NK-92 (cell line): ENCODE measurements around the gene SH3PXD2A.

Experiments used
- DNase-seq: peaks from one replicate; lab custom pipeline; 2025; ENCODE audit not compliant: unreplicated experiment; lab: John Stamatoyannopoulos, UW

Gene SH3PXD2A

DNA sequence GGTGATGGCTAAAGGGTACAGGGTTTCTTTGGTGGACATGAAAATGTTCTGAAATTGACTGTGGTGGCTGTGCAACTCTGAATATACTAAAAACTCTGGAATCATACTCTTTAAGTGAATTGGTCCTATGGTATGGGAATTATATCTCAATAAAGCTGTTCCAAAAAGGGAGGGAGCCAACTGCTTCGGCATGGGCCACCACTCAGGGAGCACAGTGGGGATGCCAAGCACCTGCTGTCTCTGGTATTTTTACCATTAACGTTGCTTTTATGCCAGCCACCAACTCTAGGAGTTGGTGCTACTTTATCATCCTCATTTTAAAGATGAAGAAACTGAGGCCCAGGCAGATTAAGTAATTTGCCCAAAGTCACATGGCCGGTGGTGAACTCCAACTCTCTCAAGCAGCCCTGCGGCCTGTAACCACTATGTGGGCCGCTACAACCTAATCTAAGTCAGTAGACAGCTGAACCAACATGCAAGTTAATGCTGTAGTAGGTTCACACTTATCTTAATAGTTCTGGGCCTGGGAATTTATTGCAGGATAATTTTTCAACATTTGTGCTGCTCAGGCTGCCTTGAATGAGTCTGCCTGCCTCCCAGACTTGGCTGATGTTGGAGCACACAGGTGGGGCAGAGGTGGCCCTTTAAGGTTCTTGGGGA is 20.8 kb downstream of the SH3PXD2A start:
- DNase-seq: no peak

DNA sequence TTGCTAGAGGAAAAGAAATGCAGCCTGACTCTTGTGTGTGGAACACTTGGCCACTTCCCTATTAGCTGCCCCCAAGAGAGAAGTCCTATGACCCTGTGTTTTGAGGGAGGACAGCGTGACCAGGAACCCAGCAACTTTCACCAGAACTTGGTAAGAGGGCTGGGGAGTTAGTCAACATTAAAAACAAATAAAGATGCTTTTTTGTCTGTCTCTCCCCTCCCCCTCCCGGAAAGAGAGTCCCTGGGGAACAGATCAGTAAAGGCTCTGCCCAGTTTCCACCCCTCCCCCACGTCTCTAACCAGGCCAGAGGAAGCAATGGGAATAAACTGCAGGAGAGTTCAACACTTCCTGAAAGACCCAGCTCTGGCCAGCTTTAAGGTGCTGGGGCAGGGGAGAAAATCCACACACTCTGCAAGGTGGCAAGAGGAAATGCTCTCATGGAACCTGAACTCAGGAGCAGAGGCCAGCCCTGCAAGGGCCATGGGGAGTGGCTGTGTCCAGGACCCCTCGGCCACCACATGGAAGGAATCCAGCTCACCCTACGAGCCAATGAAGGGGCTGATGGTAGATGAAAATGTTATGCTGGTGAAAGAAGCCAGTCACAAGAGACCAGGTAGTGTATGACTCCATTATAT is 21.5 kb downstream of the SH3PXD2A start:
- DNase-seq: no peak

DNA sequence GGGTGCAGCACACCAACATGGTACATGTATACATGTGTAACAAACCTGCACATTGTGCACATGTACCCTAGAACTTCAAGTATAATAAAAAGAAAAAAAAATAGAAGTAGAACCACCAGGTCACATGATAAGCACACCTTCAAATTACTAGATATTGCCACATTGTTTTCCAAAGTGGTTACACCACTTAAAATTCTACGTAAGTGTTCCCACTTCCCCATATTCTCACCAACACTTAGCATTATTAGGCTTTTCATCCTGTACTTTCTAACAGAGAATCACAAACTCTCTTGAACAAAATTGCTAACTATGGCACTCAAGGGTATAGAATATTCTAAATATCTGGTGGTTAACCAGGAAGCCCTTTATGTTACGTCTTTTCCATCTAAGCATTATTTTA is 22.6 kb downstream of the SH3PXD2A start:
- DNase-seq: no peak

DNA sequence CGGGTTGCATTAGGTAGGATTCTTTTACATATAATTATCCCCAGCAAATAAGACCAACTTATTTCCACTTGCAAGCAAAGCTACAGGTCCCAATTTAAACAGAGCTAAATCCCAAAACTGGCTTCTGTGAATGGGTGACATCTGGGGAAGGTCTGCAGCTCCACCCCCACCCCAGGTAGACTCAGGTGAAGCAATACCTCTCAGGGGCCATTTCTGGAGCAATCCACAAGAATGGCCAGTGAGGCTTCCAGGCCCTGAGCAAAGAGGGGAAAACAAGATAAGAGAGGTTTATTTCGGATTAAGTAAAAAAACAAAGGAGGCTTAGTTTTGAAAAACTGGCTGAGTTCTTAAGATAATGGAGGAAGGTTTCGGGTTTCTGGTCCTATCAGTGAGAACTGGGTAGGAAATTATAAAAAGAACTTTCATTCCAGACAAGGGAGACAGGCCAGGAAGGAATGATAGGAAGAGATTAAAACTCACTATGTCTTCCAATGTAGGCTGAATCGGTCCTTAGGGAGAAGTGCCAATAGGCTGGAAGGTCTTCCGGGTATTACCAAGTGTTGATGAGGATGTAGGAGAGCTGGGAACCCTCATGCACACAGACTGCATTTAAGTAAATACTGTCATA is 25.4 kb downstream of the SH3PXD2A start:
- DNase-seq: no peak

DNA sequence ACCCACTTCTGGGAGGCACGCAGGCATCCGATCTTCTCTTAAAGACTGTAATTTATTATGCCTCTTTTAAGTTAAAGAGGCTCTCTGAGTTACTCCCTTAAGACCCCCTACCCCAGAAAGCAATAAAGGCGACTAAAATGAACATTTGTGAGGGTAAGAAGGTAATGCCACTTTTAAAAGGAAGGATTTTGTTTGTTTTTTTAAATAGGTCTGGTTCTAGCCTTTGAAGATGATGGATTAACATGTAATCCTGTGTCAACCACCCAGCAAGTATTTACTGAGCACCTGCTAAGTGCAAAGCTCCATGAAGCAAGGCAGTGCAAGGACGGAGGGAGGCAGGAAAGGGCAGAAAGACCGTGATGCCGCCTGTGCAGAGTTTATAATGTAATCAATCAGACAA is 26.1 kb downstream of the SH3PXD2A start:
- DNase-seq: no peak

DNA sequence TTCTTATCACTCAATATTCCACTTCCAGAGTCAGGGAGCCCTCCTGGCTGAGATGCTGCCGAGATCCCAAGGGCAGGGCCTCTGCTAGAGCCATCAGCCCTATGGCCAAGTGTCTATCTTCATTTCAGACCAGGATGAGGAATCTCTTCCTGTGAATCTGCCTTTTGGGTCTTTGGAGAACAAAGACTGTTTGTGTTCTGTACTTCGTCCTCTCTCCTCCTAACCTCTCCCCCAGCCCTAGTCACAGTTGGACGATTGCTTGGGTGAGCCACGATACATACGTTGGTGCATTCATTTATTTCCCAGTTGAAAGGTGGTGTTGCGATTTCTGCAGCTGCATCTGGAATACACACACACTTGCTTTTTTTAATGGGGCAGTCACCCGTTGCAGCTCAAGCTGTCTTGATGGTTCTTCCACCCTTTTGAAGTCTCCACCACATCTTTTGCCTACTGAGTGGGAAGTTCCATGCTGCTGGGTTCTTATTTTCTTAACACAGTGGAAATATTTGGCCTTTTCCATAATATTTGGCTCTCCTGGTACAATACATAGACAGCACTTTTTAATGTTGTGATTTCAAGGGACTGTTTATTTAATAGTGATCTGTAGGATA is 26.7 kb downstream of the SH3PXD2A start:
- DNase-seq: no peak

DNA sequence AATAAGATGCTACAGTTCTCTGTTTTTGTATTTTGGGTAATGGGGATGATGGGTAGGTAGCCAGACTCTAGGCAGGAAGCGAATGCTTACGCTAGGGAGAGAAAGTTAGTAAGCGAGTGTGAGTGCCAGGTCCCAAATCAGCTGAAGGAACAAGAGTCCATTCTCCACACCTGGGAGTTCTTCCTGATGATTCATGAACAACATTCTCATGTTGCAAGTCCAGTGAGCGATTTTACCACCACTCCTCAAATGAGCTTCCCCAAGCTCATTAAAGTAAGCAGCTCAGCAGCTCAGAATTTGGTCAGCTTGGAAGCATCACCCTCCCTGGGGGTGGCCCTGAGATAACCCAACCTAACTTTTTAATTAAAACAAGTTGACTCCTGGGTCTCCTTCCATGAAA is 27.3 kb downstream of the SH3PXD2A start:
- DNase-seq: no peak

DNA sequence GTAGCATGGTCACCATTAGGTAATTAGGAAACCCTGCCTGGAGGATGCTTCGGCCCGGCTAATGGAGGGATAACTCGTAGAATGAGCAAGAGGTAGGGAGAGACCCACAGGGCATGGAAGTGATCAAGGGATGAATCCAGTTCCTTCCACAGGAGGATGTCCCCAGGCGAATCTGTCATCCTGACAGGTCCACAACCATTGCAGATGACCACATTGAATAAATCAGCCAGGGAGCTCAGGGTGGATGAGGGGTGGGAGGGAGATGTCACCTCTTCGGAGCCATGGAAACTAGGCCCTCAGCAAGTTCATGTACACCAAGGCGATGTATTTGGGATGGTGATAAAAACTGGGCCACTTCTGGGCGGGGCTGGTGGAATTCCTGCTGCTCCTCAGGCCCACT is 28.5 kb downstream of the SH3PXD2A start:
- DNase-seq: no peak

DNA sequence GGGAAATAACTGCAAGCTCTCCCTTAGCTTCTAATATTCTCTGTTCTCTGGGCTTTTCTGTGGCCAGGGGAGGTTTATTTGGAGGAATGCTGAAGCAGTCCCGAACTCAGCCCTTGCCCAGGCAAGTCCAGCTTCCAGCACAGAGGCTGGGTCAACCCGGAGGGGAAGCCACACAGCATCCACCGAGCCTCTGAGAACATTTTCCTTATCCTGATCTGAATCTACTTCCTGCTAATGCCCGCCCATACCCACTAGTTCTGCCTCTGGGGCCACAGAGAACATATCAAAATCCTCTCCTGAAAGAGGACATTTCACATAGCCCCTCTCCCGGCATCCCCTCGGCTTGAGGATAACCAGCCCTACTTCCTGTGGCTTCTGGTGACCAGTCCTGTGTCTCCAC is 31.1 kb downstream of the SH3PXD2A start:
- no peak for DNase-seq

DNA sequence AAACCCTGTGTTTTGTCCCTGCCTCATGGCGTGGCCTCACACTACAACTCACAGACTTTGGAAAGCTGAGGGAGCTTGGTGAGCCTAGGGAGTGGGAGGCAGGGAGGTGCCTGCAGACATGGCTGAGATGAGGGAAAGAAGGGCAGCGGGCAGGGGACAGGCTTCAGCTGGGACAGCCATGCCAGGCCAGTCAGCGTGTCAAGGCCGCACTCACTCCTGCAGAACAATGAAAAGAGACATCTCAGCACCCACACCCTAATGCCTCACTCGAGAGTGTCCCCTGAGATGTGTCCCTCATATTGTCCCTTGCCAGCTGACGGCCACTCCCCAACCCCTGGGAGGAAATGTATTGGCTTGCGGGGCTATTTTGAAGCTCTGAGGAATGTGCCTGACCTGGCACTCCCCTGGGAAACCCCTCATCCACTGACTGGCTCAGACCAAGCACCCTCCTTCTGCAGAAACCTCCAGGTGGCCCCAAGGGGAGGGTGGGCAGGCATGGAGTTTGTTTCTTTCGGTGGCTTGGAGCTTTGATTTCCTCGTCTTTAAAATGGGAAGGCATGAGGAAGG is 31.6 kb downstream of the SH3PXD2A start:
- DNase-seq: no peak

DNA sequence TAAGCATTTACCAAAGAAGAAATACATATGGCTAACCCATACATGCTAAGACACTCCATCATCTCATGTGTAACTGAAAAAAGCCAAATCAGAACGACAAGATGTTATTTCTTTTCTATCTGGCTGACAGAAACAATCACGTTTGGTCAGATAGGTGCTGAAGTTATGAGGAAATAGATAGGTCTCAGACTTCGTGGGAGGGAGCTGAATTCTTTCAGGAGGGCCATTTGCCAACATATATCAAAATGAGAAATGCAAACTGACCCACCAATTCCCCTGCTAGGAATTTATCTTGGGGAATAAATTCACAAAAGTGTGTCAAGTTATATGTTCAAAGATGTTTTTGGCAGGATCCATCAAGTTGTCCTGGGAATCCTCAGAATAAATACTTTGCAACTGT is 32.6 kb downstream of the SH3PXD2A start:
- no peak for DNase-seq

DNA sequence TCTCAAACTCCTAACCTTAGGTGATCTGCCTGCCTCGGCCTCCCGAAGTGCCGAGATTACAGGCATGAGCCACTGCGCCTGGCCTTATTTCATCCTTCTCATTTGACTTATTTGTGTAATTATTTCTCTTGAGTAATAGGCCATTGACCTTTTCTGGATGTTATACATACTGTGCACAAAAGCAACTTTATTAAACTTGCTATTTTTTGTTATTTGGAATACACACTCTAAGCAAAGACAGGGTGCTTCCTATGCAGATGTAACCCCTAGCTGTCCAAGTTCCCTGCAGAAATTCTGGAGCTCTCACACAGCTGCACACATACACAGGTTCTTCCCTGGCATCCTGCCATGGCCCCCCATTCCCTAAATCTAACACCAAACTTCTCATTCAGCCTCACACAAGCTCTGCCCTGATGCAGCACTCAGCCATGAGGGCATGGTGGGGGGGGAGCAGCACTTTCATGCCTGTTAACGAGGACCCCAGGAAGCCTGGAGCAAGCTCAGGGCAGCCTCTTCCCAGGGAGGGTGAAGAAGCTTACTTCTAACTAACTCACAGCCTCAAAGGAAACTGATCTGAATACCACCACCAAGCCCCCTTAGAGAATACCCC is 33.2 kb downstream of the SH3PXD2A start:
- no peak for DNase-seq

DNA sequence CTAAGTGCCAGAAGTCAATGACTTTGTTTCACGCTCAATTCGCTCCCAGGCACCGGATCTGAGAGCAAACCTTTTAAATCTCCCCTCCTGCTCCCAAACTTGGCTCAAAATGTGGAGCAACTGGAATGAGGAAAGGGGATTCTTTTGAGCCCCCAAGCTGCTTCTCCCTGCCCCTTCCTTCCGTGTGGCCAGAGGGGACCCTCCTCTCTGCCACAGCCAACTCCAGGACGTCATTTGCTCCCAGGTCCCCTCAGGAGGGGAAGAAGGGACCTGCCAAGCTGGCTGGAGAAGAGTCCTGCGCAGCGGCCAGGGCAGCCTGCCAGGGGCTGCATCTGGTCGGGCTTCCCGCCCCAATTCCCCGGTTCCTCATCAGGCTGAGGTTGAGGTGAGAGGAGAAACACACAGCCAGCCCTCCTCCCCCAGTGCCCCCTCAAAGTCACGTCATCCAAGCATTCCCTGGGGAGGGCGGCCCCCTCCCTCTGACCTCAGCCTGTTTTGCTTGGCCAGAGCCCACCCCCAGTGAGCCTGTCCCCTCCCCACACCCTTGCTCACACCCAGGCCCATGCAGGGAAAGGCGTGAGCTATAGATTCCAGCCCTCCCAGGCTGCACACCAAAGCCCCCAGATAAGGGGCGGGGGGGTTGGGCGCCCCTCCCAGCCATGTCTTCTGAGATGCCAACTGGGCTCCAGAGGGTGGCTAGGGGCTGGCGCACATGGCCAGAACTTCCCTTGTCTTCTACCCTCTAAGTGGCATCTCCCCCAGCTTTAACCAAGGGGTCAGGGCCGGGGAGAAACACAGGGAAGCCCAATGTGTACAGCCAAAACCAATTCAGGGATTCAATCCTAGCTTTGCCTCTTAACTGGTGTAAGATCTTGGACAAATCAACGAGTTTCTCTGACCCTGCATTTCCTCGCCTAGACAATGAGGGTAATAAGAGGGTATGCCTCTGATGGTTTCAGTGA is 35.0 kb downstream of the SH3PXD2A start:
- no peak for DNase-seq

DNA sequence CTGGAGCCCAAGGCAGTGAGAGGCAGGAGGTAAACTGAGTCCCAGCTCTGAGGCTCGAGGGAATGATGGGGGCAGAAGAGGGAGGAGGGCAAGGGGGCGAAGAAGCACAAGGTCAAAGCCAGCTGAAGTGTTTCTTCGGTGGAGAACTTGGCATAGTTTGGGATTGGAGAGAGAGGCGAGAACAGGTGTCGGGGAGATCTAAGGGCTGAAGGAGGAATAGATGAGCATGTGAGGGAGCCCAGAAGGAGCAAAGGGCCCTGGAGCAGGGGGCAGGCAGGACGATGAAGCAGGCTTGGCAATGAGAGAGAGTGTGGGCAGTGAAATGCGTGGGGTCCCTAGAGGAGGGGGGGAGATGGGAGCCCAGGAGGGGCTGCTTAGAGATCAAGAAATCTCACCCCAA is 35.9 kb downstream of the SH3PXD2A start:
- no peak for DNase-seq

DNA sequence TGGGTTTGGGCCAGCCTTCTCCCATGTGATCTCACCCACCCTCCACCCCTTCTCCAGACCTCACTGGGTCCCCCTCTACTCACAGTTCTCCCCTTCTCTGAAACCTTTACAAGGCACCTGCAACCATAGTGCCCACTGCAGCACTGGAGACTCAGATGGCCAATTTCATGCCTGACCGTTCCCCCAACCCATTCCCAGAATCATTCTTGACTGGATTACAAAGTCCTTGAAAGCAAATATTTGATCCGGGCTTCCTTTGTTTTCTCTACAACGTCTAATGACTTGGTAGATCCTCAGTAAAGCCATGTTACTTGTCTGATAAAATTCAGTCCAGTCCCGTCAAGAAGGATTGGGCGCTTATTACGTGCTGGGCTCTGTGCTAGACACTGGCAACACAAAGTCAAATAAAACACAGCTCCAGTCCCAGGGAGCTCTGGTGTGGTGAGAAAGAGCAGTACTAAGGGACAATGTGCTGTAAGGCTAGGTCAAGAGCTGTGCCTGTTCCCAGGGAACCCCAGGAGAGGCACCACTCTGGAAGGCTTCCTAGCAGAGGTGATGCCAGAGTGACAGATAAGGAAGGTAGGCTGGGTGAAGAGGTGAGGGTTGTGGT is 36.5 kb downstream of the SH3PXD2A start:
- no peak for DNase-seq

DNA sequence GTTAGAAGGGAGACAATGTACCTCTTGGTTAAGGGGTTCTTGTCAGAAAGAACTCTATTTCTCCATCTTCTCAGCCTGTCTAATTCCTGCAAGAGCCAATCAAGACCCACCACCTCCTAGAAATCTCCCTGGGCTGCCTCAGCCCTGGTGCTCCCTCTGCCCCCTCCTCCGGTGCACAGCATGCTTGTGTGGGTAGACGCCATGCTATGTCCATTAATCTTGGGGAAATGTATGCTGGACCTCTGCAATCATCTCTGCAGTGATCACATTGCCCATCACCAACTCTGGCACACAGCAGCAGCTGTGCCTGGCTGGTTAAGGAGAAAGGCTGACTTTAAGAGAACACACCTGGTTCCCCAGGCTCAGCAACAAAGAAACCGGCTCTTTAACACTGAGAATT is 37.3 kb downstream of the SH3PXD2A start:
- DNase-seq: no peak

DNA sequence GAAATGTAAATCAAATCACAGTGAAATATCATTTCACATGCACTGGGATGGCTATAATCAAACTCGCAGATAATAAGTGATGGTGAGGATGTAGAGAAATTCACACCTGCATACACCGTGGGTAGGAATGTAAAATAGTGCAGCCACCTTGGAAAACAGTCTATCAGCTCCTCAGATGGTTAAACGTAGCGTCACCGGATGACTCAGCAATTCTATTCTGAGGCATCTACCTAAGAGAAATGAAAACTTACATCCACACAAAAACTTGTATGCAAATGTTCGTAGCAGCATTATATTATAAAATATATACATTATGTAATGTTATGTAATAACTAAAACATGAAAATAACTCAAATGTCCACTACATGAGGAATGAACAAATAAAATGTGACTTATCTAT is 38.9 kb downstream of the SH3PXD2A start:
- no peak for DNase-seq

DNA sequence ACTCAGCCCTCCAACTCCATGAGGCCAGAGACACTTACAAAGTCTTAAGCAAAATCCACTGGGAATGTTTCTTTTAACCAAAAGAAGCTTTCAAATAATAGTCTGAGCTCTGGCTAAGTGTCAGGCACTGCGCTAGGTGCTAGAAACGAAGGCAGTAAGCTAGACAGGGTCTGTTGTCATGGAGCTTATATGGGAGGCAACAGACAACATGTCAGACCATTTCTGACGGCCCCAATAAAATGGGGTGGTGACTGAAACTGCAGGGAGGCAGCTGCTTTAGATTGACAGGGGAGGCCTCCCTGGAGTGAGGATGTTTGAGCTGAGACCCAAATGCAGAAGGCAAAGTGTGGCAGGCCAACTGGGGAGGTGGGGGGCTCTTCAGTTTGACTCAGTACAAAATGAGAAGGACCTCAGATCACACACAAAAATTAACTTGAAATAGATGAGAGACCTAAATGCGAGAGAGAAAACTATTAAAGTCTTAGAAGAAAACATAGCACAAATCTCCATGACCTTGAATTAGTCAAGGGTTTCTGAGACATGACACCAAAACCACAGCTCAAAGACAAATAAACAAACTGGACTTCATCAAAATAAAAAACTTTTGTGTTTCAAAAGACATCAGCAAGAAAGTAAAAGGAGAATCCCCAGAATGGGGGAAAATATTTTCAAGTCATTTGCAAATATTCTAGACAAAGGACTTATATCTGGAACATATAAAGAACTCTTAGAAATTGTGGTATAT is 40.6 kb downstream of the SH3PXD2A start:
- no peak for DNase-seq

DNA sequence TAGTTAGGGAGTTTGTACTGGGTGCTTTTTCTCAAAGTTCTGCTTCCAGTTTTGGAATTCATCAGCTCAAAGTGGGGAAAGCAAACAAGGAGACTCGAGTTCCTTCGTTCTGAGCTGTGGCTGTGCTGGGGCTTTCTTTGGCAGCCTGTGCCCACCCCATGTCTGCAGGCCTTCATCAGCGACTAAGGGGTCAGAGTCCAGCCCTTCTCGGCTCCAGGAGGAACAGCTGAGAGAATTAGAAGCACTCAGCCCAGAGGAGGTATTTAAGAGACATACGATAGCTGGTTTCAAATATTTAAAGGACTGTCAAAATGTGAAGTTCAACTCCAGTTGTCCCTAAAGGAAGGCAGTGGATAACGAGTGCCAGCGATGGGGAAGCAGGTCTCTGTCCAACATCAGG is 41.3 kb downstream of the SH3PXD2A start:
- DNase-seq: no peak
